ENCODE data around the gene SLITRK4. TPM values are rescaled to one million over a fixed set of nuclear protein-coding genes. Genes with fewer than 3 reads are reported as not detected.

Gene SLITRK4
- polyA plus RNA-seq, 2 donors: 0.02 to 0.06 TPM

- Histone ChIP-seq H3K36me3 (ENCODE audit: control insufficient read depth in 2 of 2, insufficient read depth in 2 of 2, low read length in 1 of 2) (no peaks in the 10 kb centered on the region), H3K9me3 (ENCODE audit: control insufficient read depth in 2 of 2, insufficient read depth in 1 of 2, low read depth in 1 of 2, low read length in 1 of 2) (peaks cover 0 to 4% of the 10 kb centered on the region in 2 donors), H3K27ac (ENCODE audit: low read depth in 2 of 2, low read length in 1 of 2) (no peak overlapping the region), H3K4me1 (ENCODE audit: control insufficient read depth in 2 of 2, insufficient read depth in 2 of 2, low read length in 1 of 2) (no peaks in the 10 kb centered on the region), H3K27me3 (ENCODE audit: control insufficient read depth in 1 of 2, insufficient read depth in 2 of 2, low read length in 2 of 2) (no peaks in the 10 kb centered on the region), H3K4me3 (ENCODE audit: low read depth in 1 of 2, low read length in 2 of 2) (no peak overlapping the region)
- WGBS, 2 donors: 12 to 17% methylated on average over 2 of the region's 2 CpGs
Measured at GRCh38 chrX:143580266-143580665, 55.6 kb downstream of the SLITRK4 start.

Other genes starting within 250 kb of the SLITRK4 start
- gene SPANXN3, start 118.6 kb downstream of the SLITRK4 start, polyA plus RNA-seq: not detected
- gene SPANXN2, start 84.7 kb upstream of the SLITRK4 start, polyA plus RNA-seq: not detected
- gene UBE2NL, start 248.0 kb upstream of the SLITRK4 start, polyA plus RNA-seq: not detected